Measurements from ENCODE around the gene GCNA. TPM values are rescaled to one million over a fixed set of nuclear protein-coding genes. Genes with fewer than 3 reads are reported as not detected.
"Not testable (repeated sequence)": the region's sequence is repeated elsewhere in the genome, so short reads cannot be mapped to it uniquely, and the experiment has no call there.

Gene GCNA
- total RNA-seq, 2 experiments from 2014 or later: 3.2 to 3.4 TPM

GRCh38 chrX:71541210-71542022 is 36.8 kb upstream of the GCNA start:
- H3K27me3 Mint-ChIP-seq: no peaks in the 10 kb centered on the region
- peaks cover 71% of the 10 kb centered on the region for H3K36me3 Mint-ChIP-seq
- ChIA-PET POLR2A (interaction anchor here (0.8 to 6.1 kb wide), 3 partner anchors 7 to 77 kb away, joined by 4 to 96 read pairs (median 13); partner anchors contain the start of genes CXCR3 and OGT), CTCF (interaction anchor here (1.0 kb wide), 2 partner anchors 8 to 14 kb away, joined by 3 to 4 read pairs; partner anchors contain the start of gene OGT)
- intact Hi-C loops (cut with micrococcal nuclease): loop anchor here (1.0 to 2.0 kb wide), 2 partner anchors 9 to 77 kb away; partner anchors contain the start of gene CXCR3
- H3K4me1 Mint-ChIP-seq (ENCODE audit: low read depth): peaks cover 57% of the 10 kb centered on the region
- DNase-seq: no peak
- H3K27ac Mint-ChIP-seq: peak overlapping the region; percentile 91
- no peaks in the 10 kb centered on the region for H3K9me3 Mint-ChIP-seq
- H3K4me3 Mint-ChIP-seq: peak overlapping the region; percentile 75

DNA sequence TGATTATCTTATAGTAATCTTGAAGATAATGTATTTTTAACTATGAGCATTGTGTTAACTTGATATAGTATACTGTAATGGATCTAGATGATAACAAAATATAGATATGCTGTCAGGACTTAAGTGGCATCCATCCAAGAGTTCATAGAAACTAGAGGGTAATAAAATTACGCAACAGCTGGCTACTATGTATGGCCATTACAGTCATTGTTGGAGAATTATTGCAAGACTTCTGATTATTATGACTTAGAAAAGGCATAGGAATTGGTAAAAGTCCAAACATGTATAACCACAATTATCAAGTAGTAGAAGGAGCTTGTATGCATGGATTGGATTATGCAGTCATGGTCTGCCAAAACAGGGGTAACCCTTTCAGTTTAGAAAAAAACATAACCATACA is 35.8 kb upstream of the GCNA start:
- Mint-ChIP-seq H3K4me1 (ENCODE audit: low read depth) (peaks cover 54% of the 10 kb centered on the region), H3K27me3 (no peaks in the 10 kb centered on the region), H3K9me3 (no peaks in the 10 kb centered on the region), H3K4me3 (peak overlapping the region; percentile 75), H3K36me3 (peaks cover 74% of the 10 kb centered on the region), H3K27ac (peak overlapping the region; percentile 91)
- intact Hi-C loops (cut with micrococcal nuclease): no loop called here
- DNase-seq: no peak
- ChIA-PET POLR2A (interaction anchor here (0.8 to 6.1 kb wide), 4 partner anchors 8 to 176 kb away, joined by 4 to 96 read pairs (median 8); partner anchors contain the start of genes CXCR3, OGT and TAF1), CTCF (interaction anchor here (1.0 kb wide), 2 partner anchors 9 to 13 kb away, joined by 3 to 4 read pairs; partner anchors contain the start of gene OGT)

GRCh38 chrX:71542825-71543224 is 35.4 kb upstream of the GCNA start:
- H3K9me3 Mint-ChIP-seq: no peaks in the 10 kb centered on the region
- DNase-seq: no peak
- intact Hi-C loops (cut with micrococcal nuclease): no loop called here
- peak overlapping the region; percentile 91 for H3K27ac Mint-ChIP-seq
- peaks cover 55% of the 10 kb centered on the region for H3K4me1 Mint-ChIP-seq (ENCODE audit: low read depth)
- CTCF ChIA-PET: interaction anchor here (1.1 kb wide), 1 partner anchor 9 kb away, joined by 6 read pairs; no protein-coding TSS in a partner anchor
- peak overlapping the region; percentile 75 for H3K4me3 Mint-ChIP-seq
- POLR2A ChIA-PET: interaction anchor here (1.2 to 6.1 kb wide), 3 partner anchors 9 to 177 kb away, joined by 4 to 96 read pairs (median 13); partner anchors contain the start of genes CXCR3, OGT and TAF1
- peaks cover 71% of the 10 kb centered on the region for H3K36me3 Mint-ChIP-seq
- H3K27me3 Mint-ChIP-seq: no peaks in the 10 kb centered on the region

DNA sequence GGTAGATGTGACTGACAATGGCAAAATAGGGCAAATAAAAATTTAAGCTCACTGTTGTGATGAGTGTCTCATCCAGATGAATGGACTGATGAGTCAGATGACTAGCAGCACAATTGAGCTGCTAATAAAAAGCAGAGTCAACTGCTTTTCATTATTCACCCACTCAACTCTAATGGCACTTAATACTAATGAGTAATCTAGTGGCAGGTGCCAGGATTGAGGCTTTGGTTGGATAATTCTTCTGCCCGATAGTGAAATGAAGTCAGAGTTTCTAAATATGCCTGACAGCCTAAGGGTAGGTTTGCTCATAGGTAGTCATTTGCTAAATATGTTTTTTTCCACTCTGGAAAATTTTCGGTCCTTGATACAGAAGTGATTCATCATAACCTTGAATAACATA is 34.9 kb upstream of the GCNA start:
- DNase-seq: no peak
- Mint-ChIP-seq H3K4me1 (ENCODE audit: low read depth) (peaks cover 60% of the 10 kb centered on the region), H3K9me3 (no peaks in the 10 kb centered on the region), H3K36me3 (peaks cover 71% of the 10 kb centered on the region), H3K27ac (peak overlapping the region; percentile 91), H3K4me3 (peak overlapping the region; percentile 75), H3K27me3 (no peaks in the 10 kb centered on the region)
- intact Hi-C loops (cut with micrococcal nuclease): no loop called here
- POLR2A ChIA-PET: interaction anchor here (1.2 to 6.1 kb wide), 3 partner anchors 9 to 177 kb away, joined by 4 to 96 read pairs (median 13); partner anchors contain the start of genes CXCR3, OGT and TAF1
- CTCF ChIA-PET: interaction anchor here (1.1 kb wide), 1 partner anchor 9 kb away, joined by 6 read pairs; no protein-coding TSS in a partner anchor

- CTCF ChIA-PET: interaction anchor here (2.0 kb wide), 1 partner anchor 54 kb away, joined by 6 read pairs; no protein-coding TSS in a partner anchor
- H3K4me3 Mint-ChIP-seq: no peak overlapping the region
- POLR2A ChIA-PET: interaction anchor here (6.1 kb wide), 1 partner anchor 11 kb away, joined by 96 read pairs; the partner anchor contains the start of gene OGT
- no peaks in the 10 kb centered on the region for H3K27me3 Mint-ChIP-seq
- intact Hi-C loops (cut with micrococcal nuclease): no loop called here
- peaks cover 57% of the 10 kb centered on the region for H3K36me3 Mint-ChIP-seq
- H3K27ac Mint-ChIP-seq: no peak overlapping the region
- peaks cover 59% of the 10 kb centered on the region for H3K4me1 Mint-ChIP-seq (ENCODE audit: low read depth)
- no peak for DNase-seq
- H3K9me3 Mint-ChIP-seq: no peaks in the 10 kb centered on the region
These were observed 32.9 kb upstream of the GCNA start for GRCh38 chrX:71545364-71545763.

GRCh38 chrX:71546879-71547278 is 31.4 kb upstream of the GCNA start:
- POLR2A ChIA-PET: interaction anchor here (6.1 kb wide), 1 partner anchor 13 kb away, joined by 96 read pairs; the partner anchor contains the start of gene OGT
- intact Hi-C loops (cut with micrococcal nuclease): no loop called here
- Mint-ChIP-seq H3K36me3 (peaks cover 53% of the 10 kb centered on the region), H3K4me1 (ENCODE audit: low read depth) (peaks cover 53% of the 10 kb centered on the region), H3K27ac (no peak overlapping the region), H3K27me3 (no peaks in the 10 kb centered on the region), H3K4me3 (no peak overlapping the region), H3K9me3 (no peaks in the 10 kb centered on the region)
- CTCF ChIA-PET: no interaction called here
- no peak for DNase-seq

GRCh38 chrX:71547339-71547738 is 30.9 kb upstream of the GCNA start:
- peaks cover 51% of the 10 kb centered on the region for H3K36me3 Mint-ChIP-seq
- intact Hi-C loops (cut with micrococcal nuclease): no loop called here
- no peaks in the 10 kb centered on the region for H3K9me3 Mint-ChIP-seq
- H3K4me3 Mint-ChIP-seq: no peak overlapping the region
- peaks cover 49% of the 10 kb centered on the region for H3K4me1 Mint-ChIP-seq (ENCODE audit: low read depth)
- ChIA-PET POLR2A (no interaction called here), CTCF (no interaction called here)
- DNase-seq: no peak
- H3K27ac Mint-ChIP-seq: no peak overlapping the region
- H3K27me3 Mint-ChIP-seq: no peaks in the 10 kb centered on the region

DNA sequence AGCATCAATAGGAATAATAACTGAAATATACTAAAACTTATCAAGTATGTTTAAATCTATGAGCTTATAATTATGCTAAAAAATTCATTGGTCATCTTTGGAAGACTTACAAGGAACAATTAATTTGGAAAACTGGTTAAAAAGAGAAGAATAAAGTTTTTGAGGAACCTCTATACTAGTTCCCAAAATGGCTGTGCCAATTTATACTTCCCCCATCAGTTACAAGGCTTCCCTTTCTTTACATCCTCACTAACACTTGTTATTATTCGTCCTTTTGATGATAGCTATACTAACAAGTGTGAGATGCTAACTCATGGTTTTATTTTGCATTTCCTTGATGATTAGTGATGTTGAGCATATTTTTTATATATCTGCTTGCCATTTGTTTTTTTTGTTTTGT is 28.3 kb upstream of the GCNA start:
- Mint-ChIP-seq H3K4me3 (no peak overlapping the region), H3K36me3 (peaks cover 38% of the 10 kb centered on the region), H3K4me1 (ENCODE audit: low read depth) (peaks cover 31% of the 10 kb centered on the region), H3K9me3 (no peaks in the 10 kb centered on the region), H3K27ac (peak overlapping the region; percentile 51), H3K27me3 (no peaks in the 10 kb centered on the region)
- DNase-seq: no peak
- CTCF ChIA-PET: no interaction called here
- intact Hi-C loops (cut with micrococcal nuclease): no loop called here
- POLR2A ChIA-PET: interaction anchor here (1.1 to 2.6 kb wide), 5 partner anchors 8 to 57 kb away, joined by 3 to 12 read pairs (median 7); partner anchors contain the start of gene OGT

GRCh38 chrX:71550578-71550977 is 27.7 kb upstream of the GCNA start:
- ChIA-PET POLR2A (interaction anchor here (1.0 to 2.6 kb wide), 6 partner anchors 9 to 67 kb away, joined by 3 to 12 read pairs (median 6); partner anchors contain the start of genes CXCR3 and OGT), CTCF (no interaction called here)
- no peak overlapping the region for H3K4me3 Mint-ChIP-seq
- H3K27ac Mint-ChIP-seq: peak overlapping the region; percentile 51
- intact Hi-C loops (cut with micrococcal nuclease): no loop called here
- H3K9me3 Mint-ChIP-seq: no peaks in the 10 kb centered on the region
- no peaks in the 10 kb centered on the region for H3K27me3 Mint-ChIP-seq
- peaks cover 29% of the 10 kb centered on the region for H3K4me1 Mint-ChIP-seq (ENCODE audit: low read depth)
- H3K36me3 Mint-ChIP-seq: peaks cover 41% of the 10 kb centered on the region
- no peak for DNase-seq

DNA sequence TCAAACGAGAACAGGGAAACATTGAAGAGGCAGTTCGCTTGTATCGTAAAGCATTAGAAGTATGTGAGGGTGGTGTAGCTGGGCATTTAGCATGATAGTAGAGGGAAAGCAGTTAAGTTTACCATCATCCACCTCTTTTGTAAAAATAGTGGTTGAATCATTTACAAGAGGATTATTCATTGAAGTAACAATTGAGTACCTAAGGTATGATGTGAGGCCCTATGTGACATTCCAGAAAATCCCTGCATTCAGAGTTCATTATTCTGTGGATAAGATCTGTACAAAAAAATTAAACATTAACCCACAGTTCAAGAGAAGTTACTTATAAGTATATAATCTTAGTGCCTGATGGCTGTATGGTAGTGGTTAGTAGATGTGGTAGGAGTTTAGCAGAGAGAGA is 22.2 kb upstream of the GCNA start:
- ChIA-PET POLR2A (no interaction called here), CTCF (no interaction called here)
- intact Hi-C loops (cut with micrococcal nuclease): no loop called here
- Mint-ChIP-seq H3K9me3 (no peaks in the 10 kb centered on the region), H3K27me3 (no peaks in the 10 kb centered on the region), H3K36me3 (peaks cover 41% of the 10 kb centered on the region), H3K4me1 (ENCODE audit: low read depth) (peaks cover 5% of the 10 kb centered on the region), H3K27ac (no peak overlapping the region), H3K4me3 (no peak overlapping the region)
- no peak for DNase-seq

DNA sequence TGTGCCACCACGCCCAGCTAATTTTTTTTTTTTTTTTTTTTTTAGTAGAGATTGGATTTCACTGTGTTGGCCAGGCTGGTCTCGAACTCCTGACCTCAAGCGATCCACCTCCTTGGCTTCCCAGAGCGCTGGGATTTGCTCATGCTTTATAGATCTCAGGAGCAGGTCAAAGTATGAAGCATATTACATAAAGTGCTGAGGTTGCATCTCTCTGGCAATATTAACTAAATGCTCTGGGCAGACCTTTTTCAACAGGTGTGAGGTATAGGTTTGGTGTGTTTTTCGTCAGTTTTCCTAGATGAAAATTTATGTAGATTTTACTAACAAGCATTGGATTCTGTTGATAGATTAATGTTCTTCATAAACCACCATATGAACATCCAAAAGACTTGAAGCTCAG is 19.3 kb upstream of the GCNA start:
- no peak overlapping the region for H3K4me3 Mint-ChIP-seq
- ChIA-PET POLR2A (no interaction called here), CTCF (interaction anchor here (0.6 kb wide), 1 partner anchor 39 kb away, joined by 4 read pairs; no protein-coding TSS in a partner anchor)
- H3K9me3 Mint-ChIP-seq: no peaks in the 10 kb centered on the region
- H3K27ac Mint-ChIP-seq: no peak overlapping the region
- H3K36me3 Mint-ChIP-seq: peaks cover 60% of the 10 kb centered on the region
- intact Hi-C loops (cut with micrococcal nuclease): no loop called here
- DNase-seq: no peak
- no peaks in the 10 kb centered on the region for H3K27me3 Mint-ChIP-seq
- peaks cover 6% of the 10 kb centered on the region for H3K4me1 Mint-ChIP-seq (ENCODE audit: low read depth)

- H3K4me3 Mint-ChIP-seq; H3K9me3 Mint-ChIP-seq; H3K27ac Mint-ChIP-seq; H3K4me1 Mint-ChIP-seq (ENCODE audit: low read depth); DNase-seq; intact Hi-C loops (cut with micrococcal nuclease); CTCF ChIA-PET; H3K27me3 Mint-ChIP-seq; POLR2A ChIA-PET: not testable (repeated sequence)
- H3K36me3 Mint-ChIP-seq: peaks cover 58% of the 10 kb centered on the region
These were observed 18.5 kb upstream of the GCNA start for GRCh38 chrX:71559773-71560172.
